ENCODE measurements around the gene ADGRV1. TPM values are rescaled to one million over a fixed set of nuclear protein-coding genes. Genes with fewer than 3 reads are reported as not detected.
A peak's percentile ranks its signal among the peaks of the same experiment; 100 is the strongest.

Gene ADGRV1
- total RNA-seq, 1 experiment from 2014 or later, result 64.8 TPM

- H3K23me2 ChIP-seq (ENCODE audit: insufficient read length, low read depth, low read length, poor library complexity, severe bottlenecking), result no peaks in the 10 kb centered on the region
- no peak overlapping the region for H3K9ac ChIP-seq (ENCODE audit: extremely low read depth, insufficient read length, low read length)
- H2AFZ ChIP-seq (ENCODE audit: low read length), result no peak overlapping the region
- no peak overlapping the region for H3K14ac ChIP-seq (ENCODE audit: insufficient read depth, low read length)
- H3T11ph ChIP-seq (ENCODE audit: low read length), result no peak overlapping the region
- H2BK5ac ChIP-seq (ENCODE audit: insufficient read length, low read length), result no peak overlapping the region
- H2BK120ac ChIP-seq (ENCODE audit: low read depth, low read length, poor library complexity, severe bottlenecking), result no peak overlapping the region
- H3K4me2 ChIP-seq (ENCODE audit: insufficient read depth, insufficient read length, low read length), result no peak overlapping the region
- no peak overlapping the region for H2BK20ac ChIP-seq (ENCODE audit: low read depth, low read length, poor library complexity, severe bottlenecking)
- H4K8ac ChIP-seq (replicated peaks; ENCODE audit: insufficient read length, low read depth, low read length), result no peak overlapping the region
- Mint-ChIP-seq H3K27ac (peak overlapping the region; percentile 3 to 21 (median 5); a peak in 3 of 7 replicates), H3K36me3 (ENCODE audit: insufficient read depth in 1 of 3, low read depth in 3 of 3) (peaks cover 4 to 18% (median 4%) of the 10 kb centered on the region in 3 experiments), H3K9me3 (no peaks in the 10 kb centered on the region), H3K27me3 (ENCODE audit: low read depth) (no peaks in the 10 kb centered on the region), H3K4me1 (peaks cover 43 to 45% of the 10 kb centered on the region in 2 experiments), H3K4me3 (no peak overlapping the region)
- no peaks in the 10 kb centered on the region for H4K20me1 ChIP-seq (ENCODE audit: control insufficient read depth, insufficient read depth, insufficient read length)
- H4K5ac ChIP-seq (ENCODE audit: insufficient read length, low read depth, low read length), result no peak overlapping the region
- no peak overlapping the region for H3K18ac ChIP-seq (ENCODE audit: insufficient read length, low read depth, low read length)
- no peaks in the 10 kb centered on the region for H3K79me2 ChIP-seq (ENCODE audit: insufficient read depth, low read length)
- H2BK12ac ChIP-seq (ENCODE audit: insufficient read length, low read depth, low read length), result no peak overlapping the region
- no peak overlapping the region for H2AK5ac ChIP-seq (ENCODE audit: insufficient read length, low read length)
- no peak overlapping the region for H3K4ac ChIP-seq (ENCODE audit: low read depth, low read length)
- no CpG with 5 or more reads among the region's 2 CpGs for WGBS (ENCODE audit: extremely low coverage, insufficient read length, low lambda C conversion rate)
- no peak for DNase-seq
- no peaks in the 10 kb centered on the region for H3K79me1 ChIP-seq (ENCODE audit: insufficient read depth, low read depth, low read length, poor library complexity, severe bottlenecking)
- H2BK15ac ChIP-seq (ENCODE audit: low read depth, low read length), result no peak overlapping the region
- no peaks in the 10 kb centered on the region for H3K9me3 ChIP-seq (ENCODE audit: control insufficient read depth, low read depth, low read length)
- no peak overlapping the region for H3K27ac ChIP-seq (ENCODE audit: insufficient read length, low read depth, low read length)
- H3K56ac ChIP-seq (ENCODE audit: insufficient read length, low read depth, low read length), result no peak overlapping the region
- peaks cover 5% of the 10 kb centered on the region; the same call in 1 of the 2 replicates for H3K4me1 ChIP-seq (ENCODE audit: insufficient read depth, low read length)
- no peaks in the 10 kb centered on the region for H3K27me3 ChIP-seq (ENCODE audit: insufficient read depth, low read length)
- no peak overlapping the region for H3K23ac ChIP-seq (ENCODE audit: insufficient read length, low read depth, low read length)
- H4K91ac ChIP-seq (ENCODE audit: insufficient read length, low read depth, low read length), result no peak overlapping the region
- no peak for TF ChIP-seq CTCF (conservative IDR thresholded peaks at IDR 0.05)
Measured at GRCh38 chr5:90877049-90877448, 318.5 kb downstream of the ADGRV1 start.

All from H9 (cell line).